ENCODE measurements around the gene AK5. TPM values are rescaled to one million over a fixed set of nuclear protein-coding genes. Genes with fewer than 3 reads are reported as not detected.
"Not testable (repeated sequence)": the region's sequence is repeated elsewhere in the genome, so short reads cannot be mapped to it uniquely, and the experiment has no call there.

The AK5 gene
- polyA plus RNA-seq, 1 donor from 2014 or later, result 2.7 TPM

- Mint-ChIP-seq H3K27me3 (peaks cover 4% of the 10 kb centered on the region), H3K9me3 (peaks cover 4 to 6% (median 5%) of the 10 kb centered on the region in 3 donors), H3K4me3 (no peak overlapping the region), H3K36me3 (peaks cover 2% of the 10 kb centered on the region), H3K27ac (no peak overlapping the region), H3K4me1 (peaks cover 0 to 2% (median 0%) of the 10 kb centered on the region in 3 donors)
Observed at GRCh38 chr1:77524038-77524437, 242.2 kb downstream of the AK5 start.

- not testable (repeated sequence) for H3K36me3 Mint-ChIP-seq, H3K4me1 Mint-ChIP-seq, H3K9me3 Mint-ChIP-seq, H3K27me3 Mint-ChIP-seq
- Mint-ChIP-seq H3K27ac (peak overlapping the region in 1 of 3 donors; percentile 88), H3K4me3 (peak overlapping the region in 1 of 4 donors; percentile 20)
Observed at GRCh38 chr1:77531149-77531548, 249.3 kb downstream of the AK5 start.

- H3K27ac Mint-ChIP-seq, result peak overlapping the region in 1 of 3 donors; percentile 88
- H3K4me1 Mint-ChIP-seq, H3K9me3 Mint-ChIP-seq, H3K27me3 Mint-ChIP-seq, H3K4me3 Mint-ChIP-seq, H3K36me3 Mint-ChIP-seq: not testable (repeated sequence)
Observed at GRCh38 chr1:77531596-77532280, 249.9 kb downstream of the AK5 start.

GRCh38 chr1:77532641-77533040, 250.8 kb downstream of the AK5 start:
- Mint-ChIP-seq H3K36me3 (no peaks in the 10 kb centered on the region), H3K9me3 (peaks cover 0 to 1% (median 0%) of the 10 kb centered on the region in 3 donors), H3K4me3 (no peak overlapping the region), H3K27ac (no peak overlapping the region), H3K27me3 (peaks cover 6% of the 10 kb centered on the region), H3K4me1 (peaks cover 0 to 3% (median 1%) of the 10 kb centered on the region in 3 donors)

GRCh38 chr1:77533660-77534305, 252.0 kb downstream of the AK5 start:
- Mint-ChIP-seq H3K27me3 (peaks cover 6% of the 10 kb centered on the region), H3K4me1 (peaks cover 0 to 3% (median 1%) of the 10 kb centered on the region in 3 donors), H3K36me3 (no peaks in the 10 kb centered on the region), H3K9me3 (peaks cover 0 to 1% (median 0%) of the 10 kb centered on the region in 3 donors), H3K27ac (no peak overlapping the region), H3K4me3 (no peak overlapping the region)

- peaks cover 6% of the 10 kb centered on the region for H3K27me3 Mint-ChIP-seq
- no peak overlapping the region for H3K4me3 Mint-ChIP-seq
- peaks cover 0 to 1% (median 0%) of the 10 kb centered on the region in 3 donors for H3K9me3 Mint-ChIP-seq
- H3K36me3 Mint-ChIP-seq, result no peaks in the 10 kb centered on the region
- H3K27ac Mint-ChIP-seq, result no peak overlapping the region
- H3K4me1 Mint-ChIP-seq, result peaks cover 0 to 3% (median 1%) of the 10 kb centered on the region in 3 donors
Observed at GRCh38 chr1:77534456-77534855, 252.6 kb downstream of the AK5 start.

GRCh38 chr1:77536813-77537212, 255.0 kb downstream of the AK5 start:
- Mint-ChIP-seq H3K27me3 (peaks cover 4% of the 10 kb centered on the region), H3K9me3 (peaks cover 0 to 1% (median 0%) of the 10 kb centered on the region in 3 donors), H3K27ac (no peak overlapping the region), H3K36me3 (no peaks in the 10 kb centered on the region), H3K4me3 (no peak overlapping the region), H3K4me1 (peaks cover 3 to 7% (median 6%) of the 10 kb centered on the region in 3 donors)

- Mint-ChIP-seq H3K36me3 (no peaks in the 10 kb centered on the region), H3K27ac (no peak overlapping the region), H3K9me3 (no peaks in the 10 kb centered on the region), H3K27me3 (peaks cover 3% of the 10 kb centered on the region), H3K4me3 (no peak overlapping the region), H3K4me1 (peaks cover 0 to 6% (median 6%) of the 10 kb centered on the region in 3 donors)
Observed at GRCh38 chr1:77538956-77539518, 257.2 kb downstream of the AK5 start.

- Mint-ChIP-seq H3K36me3 (no peaks in the 10 kb centered on the region), H3K9me3 (no peaks in the 10 kb centered on the region), H3K27me3 (peaks cover 2% of the 10 kb centered on the region), H3K27ac (no peak overlapping the region), H3K4me1 (peaks cover 0 to 6% (median 6%) of the 10 kb centered on the region in 3 donors), H3K4me3 (peak overlapping the region in 1 of 4 donors; percentile 49)
Observed at GRCh38 chr1:77539519-77540142, 257.8 kb downstream of the AK5 start.

GRCh38 chr1:77540501-77541161, 258.8 kb downstream of the AK5 start:
- H3K4me1 Mint-ChIP-seq, result peaks cover 0 to 6% (median 6%) of the 10 kb centered on the region in 3 donors
- H3K9me3 Mint-ChIP-seq, result peaks cover 0 to 4% (median 0%) of the 10 kb centered on the region in 3 donors
- H3K4me3 Mint-ChIP-seq, result peak overlapping the region in 1 of 4 donors; percentile 2
- peak overlapping the region in 1 of 3 donors; percentile 89 for H3K27ac Mint-ChIP-seq
- H3K27me3 Mint-ChIP-seq, result peaks cover 1% of the 10 kb centered on the region
- no peaks in the 10 kb centered on the region for H3K36me3 Mint-ChIP-seq

- no peak overlapping the region for H3K27ac Mint-ChIP-seq
- H3K27me3 Mint-ChIP-seq, result no peaks in the 10 kb centered on the region
- peaks cover 0 to 4% (median 0%) of the 10 kb centered on the region in 3 donors for H3K9me3 Mint-ChIP-seq
- H3K36me3 Mint-ChIP-seq, result no peaks in the 10 kb centered on the region
- peaks cover 0 to 6% (median 6%) of the 10 kb centered on the region in 3 donors for H3K4me1 Mint-ChIP-seq
- H3K4me3 Mint-ChIP-seq, result no peak overlapping the region
Observed at GRCh38 chr1:77541162-77541545, 259.3 kb downstream of the AK5 start.

- no peak overlapping the region for H3K27ac Mint-ChIP-seq
- H3K27me3 Mint-ChIP-seq, result no peaks in the 10 kb centered on the region
- H3K4me1 Mint-ChIP-seq, result peaks cover 0 to 6% (median 6%) of the 10 kb centered on the region in 3 donors
- peaks cover 0 to 4% (median 0%) of the 10 kb centered on the region in 3 donors for H3K9me3 Mint-ChIP-seq
- no peaks in the 10 kb centered on the region for H3K36me3 Mint-ChIP-seq
- H3K4me3 Mint-ChIP-seq, result no peak overlapping the region
Observed at GRCh38 chr1:77542813-77543420, 261.1 kb downstream of the AK5 start.

GRCh38 chr1:77543822-77544448, 262.1 kb downstream of the AK5 start:
- H3K27me3 Mint-ChIP-seq, result no peaks in the 10 kb centered on the region
- peaks cover 2 to 6% (median 6%) of the 10 kb centered on the region in 3 donors for H3K4me1 Mint-ChIP-seq
- no peak overlapping the region for H3K4me3 Mint-ChIP-seq
- H3K27ac Mint-ChIP-seq, result no peak overlapping the region
- H3K9me3 Mint-ChIP-seq, result peaks cover 0 to 4% (median 0%) of the 10 kb centered on the region in 3 donors
- H3K36me3 Mint-ChIP-seq, result no peaks in the 10 kb centered on the region

GRCh38 chr1:77544845-77545244, 263.0 kb downstream of the AK5 start:
- Mint-ChIP-seq H3K27ac (no peak overlapping the region), H3K9me3 (peaks cover 0 to 4% (median 0%) of the 10 kb centered on the region in 3 donors), H3K27me3 (no peaks in the 10 kb centered on the region), H3K4me1 (peaks cover 2 to 6% (median 3%) of the 10 kb centered on the region in 3 donors), H3K36me3 (no peaks in the 10 kb centered on the region), H3K4me3 (peak overlapping the region in 1 of 4 donors; percentile 14)

Data from IgD-negative memory B cell (primary cell).